Measurements from ENCODE around the gene LRMDA. TPM values are rescaled to one million over a fixed set of nuclear protein-coding genes. Genes with fewer than 3 reads are reported as not detected.
A peak's percentile ranks its signal among the peaks of the same experiment; 100 is the strongest.

LRMDA gene
- total RNA-seq, 1 donor: under 0.01 TPM

DNA sequence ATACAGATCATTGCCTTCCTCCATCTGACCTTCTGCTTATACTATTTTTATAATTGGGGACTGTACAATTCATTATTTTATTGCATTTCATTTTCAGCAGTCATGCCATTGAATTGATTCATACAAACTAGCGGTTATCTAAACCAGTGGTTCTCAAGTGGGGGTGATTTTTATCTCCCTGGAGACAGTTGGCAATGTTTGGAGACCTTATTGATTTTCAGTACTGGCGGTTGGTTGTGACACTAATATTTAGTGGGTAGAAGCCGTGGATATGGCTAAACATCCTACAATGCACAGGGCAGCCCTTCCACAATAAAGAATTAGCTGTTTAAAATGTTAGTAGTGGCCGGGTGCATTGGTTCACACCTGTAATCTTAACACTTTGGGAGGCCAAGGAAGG, 765.9 kb downstream of the LRMDA start:
- DNase-seq (ENCODE audit: low read depth): no peak
- TF ChIP-seq, protein P1, sequence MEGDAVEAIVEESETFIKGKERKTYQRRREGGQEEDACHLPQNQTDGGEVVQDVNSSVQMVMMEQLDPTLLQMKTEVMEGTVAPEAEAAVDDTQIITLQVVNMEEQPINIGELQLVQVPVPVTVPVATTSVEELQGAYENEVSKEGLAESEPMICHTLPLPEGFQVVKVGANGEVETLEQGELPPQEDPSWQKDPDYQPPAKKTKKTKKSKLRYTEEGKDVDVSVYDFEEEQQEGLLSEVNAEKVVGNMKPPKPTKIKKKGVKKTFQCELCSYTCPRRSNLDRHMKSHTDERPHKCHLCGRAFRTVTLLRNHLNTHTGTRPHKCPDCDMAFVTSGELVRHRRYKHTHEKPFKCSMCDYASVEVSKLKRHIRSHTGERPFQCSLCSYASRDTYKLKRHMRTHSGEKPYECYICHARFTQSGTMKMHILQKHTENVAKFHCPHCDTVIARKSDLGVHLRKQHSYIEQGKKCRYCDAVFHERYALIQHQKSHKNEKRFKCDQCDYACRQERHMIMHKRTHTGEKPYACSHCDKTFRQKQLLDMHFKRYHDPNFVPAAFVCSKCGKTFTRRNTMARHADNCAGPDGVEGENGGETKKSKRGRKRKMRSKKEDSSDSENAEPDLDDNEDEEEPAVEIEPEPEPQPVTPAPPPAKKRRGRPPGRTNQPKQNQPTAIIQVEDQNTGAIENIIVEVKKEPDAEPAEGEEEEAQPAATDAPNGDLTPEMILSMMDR (IDR thresholded peaks at IDR 0.05; ENCODE audit: insufficient read depth, low read depth, low read length): no peak
- no peak overlapping the region for H3K4me3 ChIP-seq (ENCODE audit: low read depth, low read length)

DNA sequence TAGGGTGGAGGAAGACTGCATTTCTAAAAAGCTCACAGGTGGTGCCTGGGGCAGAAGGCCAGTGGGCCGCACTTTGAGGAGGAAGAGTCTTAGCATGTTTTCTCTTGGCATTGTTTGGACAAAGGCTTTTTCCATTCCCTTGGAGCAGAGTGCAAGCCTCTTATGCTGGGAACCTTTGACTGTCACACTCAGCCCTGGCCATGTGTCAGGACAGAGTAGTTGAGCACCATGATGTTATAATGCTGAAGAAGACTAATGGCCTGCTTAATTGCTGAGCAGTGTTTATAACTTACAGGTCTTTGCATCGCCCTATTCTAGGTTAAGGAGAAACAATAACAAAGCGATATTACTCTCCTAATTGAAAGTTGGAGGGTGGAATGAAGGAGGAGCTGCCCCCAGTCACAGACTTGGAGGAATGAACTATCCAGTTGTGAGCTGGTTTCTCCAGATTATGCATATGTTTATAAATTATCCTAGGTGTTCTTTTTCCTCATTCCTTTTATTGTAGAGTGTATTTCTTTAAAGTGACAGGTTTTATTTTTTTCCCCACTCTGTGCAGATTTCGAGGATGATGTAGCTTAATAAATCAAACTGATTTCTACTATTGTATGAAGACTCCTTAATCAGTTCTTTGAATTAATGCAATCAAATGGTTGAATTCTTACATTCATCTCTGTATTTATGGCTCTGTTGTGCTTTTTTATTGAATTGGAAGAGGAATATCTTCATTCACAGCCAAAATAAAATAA, 767.0 kb downstream of the LRMDA start:
- TF ChIP-seq, protein P1 (IDR thresholded peaks at IDR 0.05; ENCODE audit: insufficient read depth, low read depth, low read length): no peak
- no peak overlapping the region for H3K4me3 ChIP-seq (ENCODE audit: low read depth, low read length)
- DNase-seq (ENCODE audit: low read depth): no peak

DNA sequence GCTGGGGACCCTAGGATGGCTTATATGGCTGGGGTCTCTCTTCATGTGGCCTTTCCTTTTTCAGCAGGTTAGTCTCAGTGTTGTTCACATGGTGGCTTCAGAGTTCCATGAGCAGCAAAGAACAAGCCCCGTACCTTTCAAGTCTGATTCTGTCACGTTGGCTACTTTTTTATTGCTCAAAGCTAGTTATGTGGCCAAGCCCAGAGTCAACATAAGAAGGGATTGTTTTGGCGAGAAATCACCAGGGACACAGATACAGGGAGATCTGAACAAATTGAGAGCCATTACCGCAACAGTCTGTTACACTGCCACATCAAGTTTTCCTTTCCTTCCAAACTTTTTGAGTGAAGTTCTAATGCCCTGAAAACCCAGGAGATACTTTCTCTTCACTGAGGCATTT, 770.5 kb downstream of the LRMDA start:
- TF ChIP-seq, protein P1 (IDR thresholded peaks at IDR 0.05; ENCODE audit: insufficient read depth, low read depth, low read length): no peak
- no peak for DNase-seq (ENCODE audit: low read depth)
- no peak overlapping the region for H3K4me3 ChIP-seq (ENCODE audit: low read depth, low read length)

DNA sequence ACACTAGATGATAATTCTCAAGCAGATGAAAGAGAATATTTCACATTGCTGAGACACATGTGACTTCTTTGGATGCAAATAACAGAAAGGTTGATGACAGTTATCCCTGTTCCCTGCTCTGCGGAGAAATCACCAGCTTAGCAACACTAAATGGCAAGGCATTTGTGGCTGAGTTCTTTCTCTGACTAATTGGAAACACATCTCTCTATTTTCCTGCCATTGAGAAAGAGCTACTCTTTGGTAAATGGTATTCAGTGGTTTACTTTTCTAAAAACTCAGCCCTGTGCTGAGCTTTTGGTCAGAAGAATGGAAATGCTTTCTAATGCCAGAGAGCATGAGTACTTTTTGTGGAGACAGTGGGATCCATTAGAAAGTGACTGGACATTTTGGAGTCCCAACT, 771.4 kb downstream of the LRMDA start:
- no peak overlapping the region for H3K4me3 ChIP-seq (ENCODE audit: low read depth, low read length)
- peak; percentile 33 for DNase-seq (ENCODE audit: low read depth)
- TF ChIP-seq, protein P1 (IDR thresholded peaks at IDR 0.05; ENCODE audit: insufficient read depth, low read depth, low read length): no peak

DNA sequence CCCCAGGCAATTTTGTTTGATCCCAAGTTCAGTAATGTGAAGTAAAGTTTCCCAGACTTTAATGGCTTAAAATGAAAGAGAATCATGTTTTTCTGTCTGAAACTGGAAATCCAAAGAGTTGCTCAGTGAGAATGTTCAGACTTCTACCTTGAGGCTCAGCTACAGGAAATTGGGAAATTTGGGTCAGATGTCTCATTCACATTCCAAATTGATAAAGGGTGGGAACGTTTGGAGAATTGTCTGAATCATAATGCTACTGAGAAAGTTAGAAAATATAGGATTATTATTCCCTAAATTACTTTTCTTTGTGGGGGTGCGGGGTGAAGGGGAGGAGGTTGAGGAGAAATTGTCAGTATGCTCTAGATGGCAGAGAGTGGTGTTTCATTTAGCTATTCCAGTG, 773.9 kb downstream of the LRMDA start:
- TF ChIP-seq, protein P1 (IDR thresholded peaks at IDR 0.05; ENCODE audit: insufficient read depth, low read depth, low read length): no peak

DNA sequence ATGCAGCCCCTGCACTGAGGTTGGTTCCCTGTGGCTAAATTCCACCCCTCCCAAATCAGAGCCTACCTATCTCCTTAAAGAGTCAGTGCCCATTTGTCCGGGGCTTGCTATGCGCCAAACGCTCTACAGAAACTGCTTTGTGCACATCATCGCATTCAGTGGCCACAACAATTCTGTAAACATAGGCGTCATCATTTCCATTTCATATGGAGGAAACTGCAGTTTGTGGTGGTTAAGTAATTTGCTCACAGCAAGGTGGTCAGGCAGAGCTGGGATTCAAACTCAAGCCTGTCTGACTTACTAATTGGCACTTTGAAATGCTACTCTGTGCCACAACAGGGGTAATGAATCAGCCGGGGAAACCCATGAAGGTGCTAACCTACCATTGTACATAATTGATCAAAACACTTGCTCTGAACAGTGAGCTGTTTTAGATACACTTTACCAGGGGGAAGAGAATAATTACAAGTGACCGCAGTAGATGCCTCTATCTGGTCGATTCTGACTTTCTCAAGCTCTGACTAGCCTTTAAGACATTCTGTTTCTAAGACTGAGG, 775.5 kb downstream of the LRMDA start:
- DNase-seq (ENCODE audit: low read depth): no peak
- no peak overlapping the region for H3K4me3 ChIP-seq (ENCODE audit: low read depth, low read length)
- TF ChIP-seq, protein P1 (IDR thresholded peaks at IDR 0.05; ENCODE audit: insufficient read depth, low read depth, low read length): no peak

More for the DNA sequence above, 773.9 kb downstream of the LRMDA start:
- DNase-seq (ENCODE audit: low read depth): peak; percentile 6
- no peak overlapping the region for H3K4me3 ChIP-seq (ENCODE audit: low read depth, low read length)

Measured in fibroblast of villous mesenchyme (primary cell).